NCI-H82 (cell line): ENCODE data around the gene ATXN10.

Source experiments
- DNase-seq: peaks from one replicate; lab custom pipeline; 2025; lab: John Stamatoyannopoulos, UW

Gene ATXN10

GRCh38 chr22:45878901-45879551 lies 207.4 kb downstream of the ATXN10 start:
- DNase-seq, result no peak

DNA sequence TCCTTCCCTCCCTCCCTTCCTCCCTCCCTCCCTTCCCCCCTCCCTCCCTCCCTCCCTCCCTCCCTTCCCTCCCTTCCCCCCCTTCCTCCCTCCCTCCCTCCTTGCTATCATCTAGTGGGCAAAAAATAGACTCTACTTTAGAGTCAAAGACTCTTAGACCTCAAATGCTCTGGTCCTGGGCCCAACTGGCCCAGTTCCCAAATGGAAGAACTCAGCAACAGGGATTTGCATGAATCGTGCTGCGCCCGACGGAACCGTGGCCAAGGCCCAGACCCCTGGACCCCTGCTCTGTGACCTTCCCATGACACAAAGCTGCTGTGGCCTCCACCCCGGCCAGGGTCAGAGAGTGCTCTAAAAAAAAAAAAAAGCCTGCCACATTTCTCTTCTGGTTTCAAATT lies 207.9 kb downstream of the ATXN10 start:
- no peak for DNase-seq

GRCh38 chr22:45880091-45880715 lies 208.6 kb downstream of the ATXN10 start:
- DNase-seq, result no peak

- DNase-seq, result no peak
Observed at GRCh38 chr22:45880716-45881523, 209.3 kb downstream of the ATXN10 start.

DNA sequence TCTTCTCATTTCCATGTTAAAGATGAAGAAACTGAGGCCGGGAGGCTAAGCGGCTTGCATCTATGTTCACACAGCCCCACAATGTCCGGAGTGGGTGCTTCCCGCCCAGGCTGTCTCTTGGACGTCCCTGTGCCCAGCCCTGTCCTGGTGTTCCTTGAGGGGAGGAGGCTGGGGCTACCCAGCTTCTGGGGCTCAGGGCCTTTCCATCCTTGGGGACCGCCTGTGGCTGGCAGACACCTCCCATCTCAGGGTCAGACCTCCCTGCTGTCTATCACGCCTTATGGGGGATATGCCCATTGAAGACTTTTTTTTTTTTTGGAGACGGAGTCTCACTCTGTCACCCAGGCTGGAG lies 209.9 kb downstream of the ATXN10 start:
- DNase-seq, result no peak

- DNase-seq, result no peak
Observed at GRCh38 chr22:45882881-45883810, 211.5 kb downstream of the ATXN10 start.

- DNase-seq, result no peak
Observed at GRCh38 chr22:45883811-45884170, 212.2 kb downstream of the ATXN10 start.

DNA sequence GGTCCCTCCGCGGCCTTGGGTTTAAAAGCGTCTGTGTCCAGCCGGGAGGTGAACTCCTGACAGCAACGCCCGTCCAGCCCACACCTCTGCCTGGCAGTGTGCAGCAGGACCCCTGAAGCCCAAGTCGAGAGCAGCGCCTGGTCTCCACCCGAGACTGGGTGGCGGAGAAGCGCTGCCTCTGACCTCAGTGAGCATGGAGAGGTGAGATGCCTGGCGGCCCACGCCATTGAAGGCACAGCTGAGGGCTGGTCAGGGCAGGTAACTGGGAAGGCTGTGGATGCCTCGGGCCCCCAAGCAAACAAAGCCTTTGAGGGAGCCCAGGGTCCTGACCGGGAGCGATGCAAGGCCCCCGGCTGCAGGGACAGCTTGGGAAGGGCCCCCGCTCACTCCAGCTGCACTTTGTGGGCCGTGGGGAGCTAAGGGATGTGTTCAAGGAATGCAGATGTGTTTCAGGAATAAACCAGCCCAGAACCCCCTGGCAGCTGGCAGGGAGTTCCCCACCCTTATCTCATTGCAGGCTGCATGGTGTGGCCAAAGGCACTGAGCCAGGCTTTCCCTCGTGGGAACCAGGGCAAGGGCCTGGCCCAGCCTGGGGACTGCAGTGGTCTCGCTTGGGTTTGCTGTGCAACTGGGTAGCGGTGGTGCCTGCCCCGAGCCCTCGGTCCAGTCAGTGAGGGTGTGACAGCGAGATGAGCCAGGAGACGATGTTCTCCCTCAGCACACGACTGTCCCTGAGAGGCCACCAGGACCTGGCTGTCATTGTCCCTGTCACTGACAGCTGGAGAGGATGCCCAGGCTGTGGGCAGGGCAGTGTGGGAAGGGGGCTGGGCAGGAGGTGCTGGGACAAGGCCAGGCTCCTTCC lies 212.8 kb downstream of the ATXN10 start:
- DNase-seq, result no peak

- DNase-seq, result no peak
Observed at GRCh38 chr22:45885171-45885840, 213.7 kb downstream of the ATXN10 start.

DNA sequence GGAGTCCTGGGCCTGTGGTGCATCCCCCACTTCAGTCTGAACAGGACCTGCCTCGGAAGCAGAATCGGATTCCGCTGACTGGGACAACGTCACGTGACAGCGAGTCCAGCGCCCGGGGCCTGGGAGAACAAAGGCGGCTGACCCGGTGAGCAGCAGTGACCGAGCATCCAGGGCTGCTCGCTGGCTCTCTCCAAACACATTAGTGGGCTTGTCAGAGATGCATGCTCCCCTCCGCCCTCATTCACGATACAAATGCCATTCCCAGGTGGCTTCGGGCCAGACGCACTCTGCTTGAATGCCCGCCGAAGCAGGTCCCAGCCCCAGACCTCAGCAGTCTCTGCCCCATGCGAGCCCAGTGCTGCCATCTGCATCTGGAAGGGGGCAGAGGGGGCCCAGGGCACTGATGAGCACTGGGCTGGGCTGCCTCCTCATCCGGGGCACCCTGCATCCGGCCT lies 214.3 kb downstream of the ATXN10 start:
- no peak for DNase-seq

GRCh38 chr22:45886540-45886939 lies 214.9 kb downstream of the ATXN10 start:
- DNase-seq, result no peak

DNA sequence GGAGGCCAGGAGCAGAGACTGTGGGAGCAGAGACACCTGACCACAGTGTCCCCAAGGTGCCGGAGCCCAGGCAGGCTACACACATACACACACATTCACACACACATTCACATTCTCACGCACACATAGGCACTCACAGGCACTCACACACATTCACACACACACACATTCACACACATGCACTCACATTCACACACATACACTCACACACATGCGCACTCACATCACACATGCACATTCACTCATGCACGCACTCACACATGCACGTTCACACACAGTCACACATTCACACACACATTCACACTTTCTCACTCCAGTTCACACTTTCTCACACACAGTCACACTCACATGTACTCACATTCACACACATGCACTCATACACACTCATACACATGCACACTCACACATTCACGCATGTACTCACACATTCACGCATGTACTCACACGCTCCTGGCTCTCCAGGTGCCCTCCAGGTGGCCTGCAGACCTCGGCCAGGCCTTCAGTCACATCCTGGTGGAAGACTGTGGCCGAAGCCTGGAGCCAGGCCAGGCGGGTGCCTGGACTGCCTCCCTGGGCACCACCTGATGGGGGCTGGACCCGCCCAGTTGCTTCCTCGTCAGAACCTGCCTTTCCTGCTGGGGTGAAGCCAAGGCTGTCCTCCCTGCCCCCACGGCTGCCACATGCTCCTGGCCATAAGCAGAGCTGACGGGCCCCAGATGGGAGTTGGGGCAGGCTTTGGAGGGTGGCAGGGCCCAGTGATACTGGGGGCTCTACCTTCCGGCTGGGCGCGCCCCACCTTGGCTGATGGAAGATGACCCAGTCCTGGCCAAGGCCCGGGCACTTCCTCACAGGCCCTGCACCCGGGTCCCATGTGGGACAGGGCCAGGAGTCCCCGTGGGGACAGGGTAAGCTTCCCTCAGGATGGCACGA lies 215.8 kb downstream of the ATXN10 start:
- DNase-seq, result no peak

DNA sequence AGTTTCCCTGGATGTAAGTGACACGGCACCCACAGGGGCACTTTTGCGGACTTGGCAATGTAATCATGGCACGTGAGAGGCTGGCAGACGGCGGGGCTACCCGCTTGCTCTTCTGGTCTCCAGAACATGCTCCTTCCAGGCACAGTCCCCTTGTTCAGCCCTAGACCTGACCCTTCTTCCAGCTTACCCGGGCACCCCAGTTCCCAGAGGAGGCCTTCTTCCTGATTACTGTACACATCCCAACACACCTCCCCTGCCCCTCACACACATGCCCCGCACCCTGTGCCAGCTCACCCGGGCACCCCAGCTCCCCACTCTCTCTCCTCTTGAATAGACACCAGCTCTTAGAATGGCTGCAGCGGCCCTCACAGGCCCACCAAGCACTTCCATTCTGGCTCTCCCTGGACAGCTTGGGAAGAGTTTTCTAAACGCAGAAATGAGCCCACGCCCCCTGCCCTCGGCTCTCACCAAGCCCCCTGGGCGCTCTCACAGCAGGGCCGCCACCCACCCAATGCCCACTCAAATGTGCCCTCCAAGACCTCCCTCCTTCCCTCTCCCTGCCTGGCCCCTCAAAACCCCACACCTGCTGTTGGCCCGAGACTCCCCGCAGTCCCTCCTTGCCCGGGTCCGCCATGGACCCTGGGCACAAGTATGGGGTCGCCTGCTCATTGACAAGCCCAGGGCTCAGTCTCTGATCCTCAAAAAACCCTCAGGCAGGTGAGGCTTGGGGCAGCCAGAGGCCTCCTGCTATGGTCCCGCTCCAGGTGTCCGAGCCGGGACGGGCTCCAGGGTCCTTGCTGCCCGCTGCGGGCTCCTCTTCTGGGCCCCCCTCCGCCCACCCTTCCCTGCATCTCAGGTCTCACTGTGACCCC lies 216.8 kb downstream of the ATXN10 start:
- no peak for DNase-seq

DNA sequence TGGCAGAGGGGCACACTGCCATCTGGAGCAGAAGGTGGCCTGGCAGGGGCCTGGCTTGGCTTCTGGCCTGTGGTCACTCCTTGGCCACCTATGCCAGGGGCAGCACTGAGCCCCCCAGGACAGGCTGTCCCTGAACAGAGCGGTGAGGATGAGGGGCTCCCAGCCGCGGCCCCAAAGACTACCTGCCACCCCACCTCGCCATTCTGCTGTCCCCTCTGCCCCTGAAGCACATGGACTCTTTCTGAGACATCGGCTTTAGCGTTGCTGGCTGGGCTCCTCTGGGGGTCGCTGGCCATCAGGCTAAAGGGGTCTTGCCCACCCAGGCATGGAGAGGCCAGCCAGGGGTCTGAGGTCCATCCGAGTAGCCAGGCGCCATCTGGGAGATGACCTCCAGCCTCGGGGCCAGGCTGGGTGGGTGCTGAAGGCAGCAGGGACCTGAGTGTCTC lies 217.5 kb downstream of the ATXN10 start:
- no peak for DNase-seq

- DNase-seq, result no peak
Observed at GRCh38 chr22:45889539-45890350, 218.1 kb downstream of the ATXN10 start.

- no peak for DNase-seq
Observed at GRCh38 chr22:45890351-45890635, 218.7 kb downstream of the ATXN10 start.

DNA sequence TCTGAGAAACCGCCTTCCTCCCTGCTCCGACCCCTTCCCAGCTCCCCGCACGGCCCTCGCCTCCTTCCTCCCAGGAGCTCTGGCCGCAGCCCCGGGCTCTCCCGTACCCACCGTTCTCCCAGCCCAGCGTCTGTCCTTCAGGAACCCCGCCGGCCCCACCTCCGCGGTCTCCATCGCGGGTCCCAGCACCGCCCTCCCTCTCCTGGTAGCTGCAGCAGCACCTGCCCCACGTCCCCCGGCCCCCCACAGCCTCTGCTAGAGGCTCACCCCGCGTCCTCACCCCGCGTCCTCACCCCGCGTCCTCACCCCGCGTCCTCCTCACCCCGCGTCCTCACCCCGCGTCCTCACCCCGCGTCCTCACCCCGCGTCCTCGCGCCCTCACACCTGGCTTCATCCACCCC lies 219.4 kb downstream of the ATXN10 start:
- DNase-seq, result no peak

DNA sequence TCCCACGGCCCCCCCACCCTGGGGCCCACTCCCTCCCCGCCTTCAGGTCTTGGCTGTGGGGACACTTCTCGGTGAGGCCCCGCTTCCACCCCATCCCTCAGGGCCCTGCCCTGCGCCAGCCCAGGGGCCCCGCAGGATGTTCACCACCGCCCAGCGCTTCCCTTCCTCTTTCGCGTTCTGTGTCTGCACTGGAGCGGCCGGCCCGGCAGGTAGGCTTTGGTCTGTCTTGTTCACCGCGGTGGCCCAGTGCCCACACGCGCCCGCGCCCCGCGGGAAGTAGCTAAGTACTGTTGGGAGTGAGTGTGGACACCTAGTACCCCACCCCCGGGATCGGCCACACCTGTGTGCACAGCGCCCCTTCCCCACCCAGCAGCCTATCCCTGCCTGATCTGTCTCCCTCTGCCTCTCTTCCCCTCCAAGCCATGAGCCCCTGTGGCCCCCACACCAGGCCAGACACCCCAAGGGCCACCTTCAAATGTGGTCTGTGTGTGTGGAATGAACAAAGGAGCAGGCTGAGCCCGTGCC lies 219.9 kb downstream of the ATXN10 start:
- no peak for DNase-seq
